ENCODE measurements around the gene GNB1.
"Not testable (repeated sequence)": the region's sequence is repeated elsewhere in the genome, so short reads cannot be mapped to it uniquely, and the experiment has no call there.

Gene GNB1

DNA sequence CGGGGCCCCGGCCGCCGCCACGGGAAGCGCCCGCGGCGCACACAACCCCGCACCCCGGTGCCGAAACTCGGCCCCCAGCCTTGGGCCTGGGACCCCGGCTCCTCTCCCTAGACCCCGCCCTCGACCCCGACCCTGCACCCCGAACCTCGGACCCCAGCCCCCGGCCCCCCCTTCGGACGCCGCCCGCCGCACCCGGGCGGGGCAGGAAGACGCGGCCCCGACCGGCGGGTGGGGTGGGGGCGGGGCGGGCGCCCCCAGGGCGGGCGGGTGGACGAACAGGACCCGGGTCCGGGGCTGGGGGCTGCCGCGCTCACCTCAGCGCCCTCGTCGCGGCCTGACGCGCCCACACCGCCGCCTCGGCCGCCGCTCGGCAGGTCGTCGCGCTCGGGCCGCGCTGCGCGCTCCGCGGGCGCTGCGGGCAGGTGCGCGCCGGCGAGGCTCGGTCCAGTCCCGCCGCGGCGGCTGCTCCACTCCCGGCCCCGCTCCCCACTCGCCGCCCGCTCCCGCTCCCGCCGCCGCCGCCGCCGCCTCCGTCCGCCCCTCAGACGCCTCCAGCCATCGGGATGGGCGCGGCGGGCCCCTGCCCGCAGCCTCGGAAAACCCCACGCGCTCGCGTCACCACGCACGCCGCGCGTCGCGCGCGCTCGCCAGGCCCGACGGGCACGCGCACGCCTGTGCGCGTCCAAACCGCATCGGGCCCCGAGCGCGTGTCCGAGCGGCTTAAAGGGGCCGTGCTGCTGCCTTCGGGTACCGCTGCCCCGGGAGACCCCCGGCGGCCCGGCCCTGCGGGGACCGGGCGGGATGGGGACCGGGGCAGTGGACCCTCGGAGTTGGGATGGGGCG is at the start of gene GNB1:
TSS of gene GNB1 (minus strand) at position 582 of the 843 bp plus-strand sequence. CDS start 65,634 bp downstream, outside the sequence.
- Mint-ChIP-seq H3K27me3 (no peaks in the 10 kb centered on the region), H3K4me3 (peak within 1 kb of the TSS; percentile 88), H3K9me3 (no peaks in the 10 kb centered on the region), H3K27ac (peak within 1 kb of the TSS; percentile 76), H3K4me1 (ENCODE audit: low read depth) (peaks cover 65% of the 10 kb centered on the region), H3K36me3 (ENCODE audit: low read depth) (peaks cover 16% of the 10 kb centered on the region)

DNA sequence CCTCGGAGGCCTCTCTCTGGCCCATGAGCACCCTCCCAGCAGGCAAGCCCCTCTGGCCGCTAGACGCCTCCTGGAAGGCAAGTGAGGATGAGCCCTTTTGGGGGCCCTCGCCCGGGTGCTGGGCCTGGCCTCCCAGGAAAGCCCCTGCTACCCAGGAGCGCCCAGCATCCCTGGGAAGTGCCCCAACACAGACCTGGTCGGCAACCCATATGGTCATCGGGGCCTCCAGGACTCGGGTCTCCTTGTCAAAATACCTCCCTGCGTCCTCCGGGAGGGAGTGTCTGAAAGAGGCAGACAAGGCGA is 49.2 kb upstream of the GNB1 start:
- Mint-ChIP-seq H3K27me3 (peaks cover 4% of the 10 kb centered on the region), H3K36me3 (ENCODE audit: low read depth) (no peaks in the 10 kb centered on the region)

DNA sequence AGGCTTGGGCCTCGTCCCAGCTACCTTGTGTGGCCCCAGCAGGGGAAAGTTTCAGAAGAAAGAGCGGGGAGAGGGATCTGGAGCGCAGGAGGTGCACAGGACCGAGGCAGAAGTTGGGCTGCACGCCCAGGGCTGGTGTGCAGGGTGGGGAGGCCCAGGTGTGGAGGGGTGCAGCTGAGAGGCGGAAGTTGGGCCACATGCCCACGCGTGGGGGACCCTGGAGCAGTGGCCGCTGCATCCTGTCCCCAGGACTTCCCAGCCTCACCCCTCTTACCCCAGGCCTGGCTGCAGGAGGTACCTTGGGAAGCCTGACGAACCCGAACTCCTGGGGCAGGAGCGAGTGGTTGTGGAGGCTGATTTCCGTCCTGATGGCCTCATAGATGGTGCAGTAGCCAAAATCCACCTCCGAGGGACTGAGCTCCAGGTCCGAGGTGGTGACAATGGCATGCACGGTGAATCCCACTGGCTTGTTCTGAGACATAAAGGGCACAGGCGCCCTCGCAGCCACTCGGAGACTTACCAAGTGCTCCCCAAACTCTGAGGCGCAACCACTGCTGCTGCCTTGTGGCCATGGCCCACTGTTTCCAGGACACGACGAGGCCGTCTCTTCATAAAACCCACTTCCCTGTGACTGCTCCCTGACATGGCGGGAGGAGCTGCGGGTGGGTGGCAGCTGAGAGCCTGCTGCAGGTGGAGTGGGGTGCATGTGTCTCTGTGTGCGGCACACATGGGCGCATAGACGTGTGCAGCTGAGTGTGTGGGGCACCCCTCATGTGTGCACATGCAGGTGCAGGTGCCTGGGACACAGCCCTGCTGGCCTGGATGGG is 48.6 kb upstream of the GNB1 start:
- Mint-ChIP-seq H3K27me3 (peaks cover 4% of the 10 kb centered on the region), H3K27ac (no peak overlapping the region), H3K4me3 (no peak overlapping the region), H3K36me3 (ENCODE audit: low read depth) (no peaks in the 10 kb centered on the region), H3K4me1 (ENCODE audit: low read depth) (no peaks in the 10 kb centered on the region), H3K9me3 (no peaks in the 10 kb centered on the region)

More for the DNA sequence above, 49.2 kb upstream of the GNB1 start:
- Mint-ChIP-seq H3K4me3 (no peak overlapping the region), H3K4me1 (ENCODE audit: low read depth) (no peaks in the 10 kb centered on the region), H3K27ac (no peak overlapping the region), H3K9me3 (no peaks in the 10 kb centered on the region)

DNA sequence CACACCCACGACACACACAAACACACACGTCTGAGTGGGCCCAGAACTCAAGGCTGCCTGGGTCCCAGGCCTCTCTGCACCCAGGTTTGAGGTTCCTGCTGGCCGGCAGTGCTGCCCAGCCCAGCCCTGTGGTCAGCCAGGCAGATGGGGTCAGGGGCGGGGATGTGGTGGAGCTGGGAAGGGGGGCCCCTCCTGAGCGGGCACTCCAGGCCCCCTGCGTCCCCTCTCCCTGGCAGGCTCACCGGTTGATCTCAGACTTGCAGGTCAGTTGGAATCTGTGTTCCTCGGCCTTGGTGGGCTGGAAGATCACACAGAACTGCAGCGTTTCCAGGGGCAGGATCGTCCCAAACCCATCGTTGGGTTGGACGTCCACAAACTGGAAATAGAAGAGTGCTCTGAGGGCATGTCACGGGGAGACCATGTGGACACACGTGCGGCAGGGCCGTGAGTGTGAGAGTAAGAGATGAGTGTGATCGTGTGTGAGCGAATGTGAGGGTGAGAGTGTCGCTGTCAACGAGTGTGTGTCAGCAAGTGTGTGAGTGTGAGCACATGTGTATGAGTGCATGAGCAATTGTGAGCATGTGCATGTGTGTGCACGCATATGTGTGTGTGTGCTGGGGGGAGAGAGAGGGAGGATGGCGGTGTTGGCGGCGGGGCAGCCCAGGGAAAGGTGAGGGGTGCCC is 47.9 kb upstream of the GNB1 start:
- H3K4me1 Mint-ChIP-seq (ENCODE audit: low read depth) = no peaks in the 10 kb centered on the region
- no peaks in the 10 kb centered on the region for H3K36me3 Mint-ChIP-seq (ENCODE audit: low read depth)
- H3K27me3 Mint-ChIP-seq = peaks cover 4% of the 10 kb centered on the region
- H3K4me3 Mint-ChIP-seq = no peak overlapping the region
- H3K27ac Mint-ChIP-seq = no peak overlapping the region
- H3K9me3 Mint-ChIP-seq = peaks cover 6% of the 10 kb centered on the region

DNA sequence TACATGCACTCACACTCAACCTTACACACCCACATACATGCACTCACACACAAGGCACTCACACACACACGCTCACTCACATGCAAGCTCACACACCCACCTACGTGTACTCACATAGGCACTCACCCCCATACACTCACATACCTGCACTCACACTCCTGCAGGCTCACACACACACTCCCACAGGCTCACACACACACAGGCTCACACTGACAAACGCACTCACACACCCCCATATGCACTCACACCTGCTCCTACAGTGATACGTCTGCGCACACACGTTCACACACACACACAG is 47.3 kb upstream of the GNB1 start:
- Mint-ChIP-seq H3K9me3 (peaks cover 6% of the 10 kb centered on the region), H3K27ac (no peak overlapping the region), H3K4me1 (ENCODE audit: low read depth) (no peaks in the 10 kb centered on the region), H3K36me3 (ENCODE audit: low read depth) (no peaks in the 10 kb centered on the region), H3K4me3 (no peak overlapping the region), H3K27me3 (peaks cover 4% of the 10 kb centered on the region)

DNA sequence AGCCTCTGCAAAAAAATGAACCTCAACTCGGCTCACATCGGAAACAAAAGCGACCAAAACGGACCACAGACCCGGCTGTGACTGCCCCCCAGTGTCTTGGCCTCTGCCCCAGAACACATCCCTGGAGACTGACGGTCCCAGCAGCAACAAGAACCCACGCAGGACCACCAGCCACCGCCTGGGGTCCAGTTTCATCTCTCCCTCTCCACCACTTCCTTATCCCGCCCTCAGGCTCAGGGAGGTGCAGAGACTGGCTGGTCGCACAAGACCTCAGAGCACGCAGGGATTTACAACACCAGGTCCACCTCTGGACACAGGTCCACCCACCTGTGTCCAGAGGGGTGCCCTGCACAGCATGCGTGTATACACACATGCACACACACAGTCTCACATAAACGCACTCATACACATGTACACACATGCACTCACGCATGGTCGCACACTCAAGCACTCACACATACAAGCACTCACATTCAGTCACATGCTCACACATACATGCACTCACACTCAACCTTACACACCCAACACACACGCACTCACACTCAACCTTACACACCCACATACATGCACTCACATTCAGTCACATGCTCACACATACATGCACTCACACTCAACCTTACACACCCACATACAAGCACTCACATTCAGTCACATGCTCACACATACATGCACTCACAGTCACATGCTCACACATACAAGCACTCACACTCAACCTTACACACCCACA is 46.8 kb upstream of the GNB1 start:
- Mint-ChIP-seq H3K27ac (no peak overlapping the region), H3K4me3 (no peak overlapping the region), H3K36me3 (ENCODE audit: low read depth) (no peaks in the 10 kb centered on the region), H3K4me1 (ENCODE audit: low read depth) (no peaks in the 10 kb centered on the region), H3K27me3 (peaks cover 4% of the 10 kb centered on the region), H3K9me3 (peaks cover 6% of the 10 kb centered on the region)

DNA sequence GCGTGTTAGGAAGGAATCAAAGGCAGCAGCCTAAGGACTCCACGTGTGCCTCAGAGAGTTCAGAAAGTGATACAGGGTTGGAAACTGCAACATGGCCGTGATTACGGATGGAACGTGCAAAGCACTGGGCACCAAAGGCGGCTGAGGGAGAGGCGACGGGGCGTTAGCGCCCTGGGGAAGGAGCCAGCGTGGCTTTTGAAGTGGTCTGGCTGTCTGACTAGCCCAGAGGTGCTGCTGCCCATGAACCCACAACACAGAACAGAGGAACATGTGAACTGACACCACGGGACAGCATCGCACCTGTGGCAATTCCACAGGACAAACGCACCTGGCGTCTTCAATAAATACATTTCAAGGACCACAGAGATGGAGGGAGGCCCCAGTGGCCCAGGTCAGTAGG is 46.2 kb upstream of the GNB1 start:
- Mint-ChIP-seq H3K36me3 (ENCODE audit: low read depth) (no peaks in the 10 kb centered on the region), H3K4me1 (ENCODE audit: low read depth) (no peaks in the 10 kb centered on the region), H3K4me3 (no peak overlapping the region), H3K27ac (no peak overlapping the region), H3K27me3 (peaks cover 4% of the 10 kb centered on the region), H3K9me3 (peaks cover 6% of the 10 kb centered on the region)

DNA sequence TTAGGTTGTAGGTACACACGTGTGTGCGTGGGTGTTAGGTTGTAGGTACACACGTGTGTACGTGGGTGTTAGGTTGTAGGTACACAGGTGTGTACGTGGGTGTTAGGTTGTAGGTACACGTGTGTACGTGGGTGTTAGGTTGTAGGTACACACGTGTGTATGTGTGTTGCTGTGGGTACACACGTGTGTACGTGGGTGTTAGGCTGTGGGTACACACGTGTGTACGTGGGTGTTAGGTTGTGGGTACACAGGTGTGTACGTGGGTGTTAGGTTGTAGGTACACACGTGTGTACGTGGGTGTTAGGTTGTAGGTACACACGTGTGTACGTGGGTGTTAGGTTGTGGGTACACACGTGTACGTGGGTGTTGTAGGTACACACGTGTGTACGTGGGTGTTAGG is 44.0 kb upstream of the GNB1 start:
- H3K27ac Mint-ChIP-seq; H3K9me3 Mint-ChIP-seq; H3K4me1 Mint-ChIP-seq (ENCODE audit: low read depth); H3K27me3 Mint-ChIP-seq; H3K36me3 Mint-ChIP-seq (ENCODE audit: low read depth); H3K4me3 Mint-ChIP-seq: not testable (repeated sequence)

DNA sequence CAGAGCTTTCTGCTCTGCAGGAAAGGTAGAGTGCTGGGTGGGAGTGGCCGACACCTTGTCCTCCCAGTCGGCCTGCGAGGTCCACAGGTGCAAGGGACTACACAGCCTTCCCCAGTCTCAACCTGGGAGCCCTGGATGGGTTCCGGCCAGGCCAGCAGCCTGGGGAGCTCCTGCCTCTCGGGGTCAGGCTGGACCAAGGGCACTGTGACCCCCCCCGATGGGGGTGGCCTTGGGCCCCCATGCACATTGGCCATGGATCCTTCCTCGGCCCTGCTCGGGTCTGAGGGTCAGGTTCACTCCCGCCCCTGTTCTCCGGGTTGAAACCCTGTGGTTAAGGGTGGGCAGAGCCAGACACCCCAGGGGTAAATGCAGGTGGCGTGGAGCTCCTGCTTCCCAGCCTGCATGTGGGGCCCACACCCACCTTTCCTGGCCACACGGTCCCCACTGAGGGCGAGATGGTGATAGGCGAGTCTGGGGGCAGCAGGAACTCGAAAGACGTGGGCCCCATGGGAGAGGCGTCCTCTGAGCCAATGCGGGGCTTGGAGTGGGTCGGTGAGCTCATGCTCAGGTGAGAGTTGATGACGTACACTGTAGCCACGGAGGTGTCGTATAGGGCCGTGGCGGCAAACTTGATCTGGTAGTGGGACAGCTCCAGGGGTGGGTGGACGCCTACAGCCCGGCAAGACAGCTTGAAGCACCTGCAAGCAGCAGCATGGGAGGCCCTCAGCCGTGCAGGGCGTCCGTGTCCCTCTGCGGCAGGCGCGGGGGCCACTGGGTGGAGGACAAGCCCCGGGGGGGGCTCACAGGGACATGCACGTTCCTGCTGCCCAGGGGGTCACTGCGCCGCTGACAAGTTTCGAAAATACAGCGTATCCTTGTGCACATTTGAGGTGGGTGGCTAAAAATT is 39.0 kb upstream of the GNB1 start:
- Mint-ChIP-seq H3K27me3 (no peaks in the 10 kb centered on the region), H3K36me3 (ENCODE audit: low read depth) (no peaks in the 10 kb centered on the region), H3K4me3 (no peak overlapping the region), H3K9me3 (peaks cover 6% of the 10 kb centered on the region), H3K27ac (no peak overlapping the region), H3K4me1 (ENCODE audit: low read depth) (no peaks in the 10 kb centered on the region)

DNA sequence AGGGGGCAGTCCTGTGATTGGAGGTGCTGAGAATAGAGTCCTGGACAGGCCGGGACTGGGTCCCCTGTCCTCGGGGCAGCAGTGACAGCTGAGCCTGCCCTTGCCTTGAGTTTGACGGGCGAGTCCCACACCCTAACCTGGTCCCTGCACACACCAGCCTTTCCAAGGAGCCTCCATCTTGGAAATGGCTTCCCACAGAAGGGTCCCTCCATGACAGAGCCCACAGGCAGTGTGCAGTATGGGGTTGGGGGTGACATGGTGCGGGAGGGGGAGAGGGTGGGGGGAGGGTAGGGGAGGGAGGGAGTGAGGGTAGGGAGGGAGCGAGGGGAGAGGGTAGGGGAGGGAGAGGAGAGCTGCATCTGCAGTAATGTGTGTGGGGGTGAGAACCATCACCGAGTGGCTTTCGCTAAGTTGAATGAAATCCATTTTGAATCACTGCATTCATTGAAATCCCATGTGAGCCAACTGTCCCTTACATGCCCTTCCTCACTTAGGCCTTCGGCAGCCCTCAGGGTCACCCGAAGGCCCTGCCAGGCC is 38.3 kb upstream of the GNB1 start:
- Mint-ChIP-seq H3K4me3 (no peak overlapping the region), H3K27ac (no peak overlapping the region), H3K4me1 (ENCODE audit: low read depth) (no peaks in the 10 kb centered on the region), H3K27me3 (no peaks in the 10 kb centered on the region), H3K36me3 (ENCODE audit: low read depth) (no peaks in the 10 kb centered on the region), H3K9me3 (peaks cover 3% of the 10 kb centered on the region)

DNA sequence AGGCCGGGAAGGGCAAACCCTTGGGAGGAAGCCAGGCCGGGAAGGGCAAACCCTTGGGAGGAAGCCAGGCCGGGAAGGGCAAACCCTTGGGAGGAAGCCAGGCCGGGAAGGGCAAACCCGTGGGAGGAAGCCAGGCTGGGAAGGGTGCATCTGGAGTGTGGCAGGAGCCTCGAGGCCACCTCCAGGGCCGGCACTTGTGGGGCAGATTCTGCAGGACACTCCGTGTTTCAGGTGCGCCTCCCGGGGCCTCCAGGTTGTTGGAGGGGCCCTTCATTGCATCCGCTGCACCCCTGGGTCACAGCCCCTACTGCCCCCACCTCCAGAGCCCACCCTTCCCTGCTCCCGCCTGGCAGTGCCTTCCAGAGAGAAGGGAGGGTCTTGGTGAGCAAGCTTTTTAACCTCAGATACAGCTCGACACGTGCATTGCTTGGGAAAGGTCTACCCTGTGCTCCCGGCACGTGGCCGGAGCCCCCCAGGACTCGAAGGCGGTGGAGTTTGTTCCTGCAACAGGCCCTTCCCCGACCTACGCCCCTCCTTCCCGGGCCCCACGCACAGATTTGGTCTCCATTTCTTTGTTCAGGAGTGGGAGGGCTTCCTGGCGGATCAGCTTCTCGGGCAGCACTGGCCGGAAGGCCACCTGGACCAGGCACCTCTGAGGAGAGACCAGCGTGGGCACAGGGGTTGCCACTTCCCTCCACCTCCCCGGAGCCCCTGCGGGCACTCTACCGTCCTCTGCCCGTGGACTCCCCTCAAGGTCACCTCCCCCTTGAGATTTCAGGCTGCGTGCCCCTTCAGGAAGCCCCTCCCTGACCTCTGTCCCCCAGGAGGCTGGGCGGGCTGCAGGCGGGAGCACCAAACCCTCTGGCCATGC is 37.6 kb upstream of the GNB1 start:
- no peaks in the 10 kb centered on the region for H3K9me3 Mint-ChIP-seq
- no peaks in the 10 kb centered on the region for H3K36me3 Mint-ChIP-seq (ENCODE audit: low read depth)
- H3K27ac Mint-ChIP-seq = no peak overlapping the region
- H3K4me1 Mint-ChIP-seq (ENCODE audit: low read depth) = no peaks in the 10 kb centered on the region
- no peak overlapping the region for H3K4me3 Mint-ChIP-seq
- no peaks in the 10 kb centered on the region for H3K27me3 Mint-ChIP-seq

DNA sequence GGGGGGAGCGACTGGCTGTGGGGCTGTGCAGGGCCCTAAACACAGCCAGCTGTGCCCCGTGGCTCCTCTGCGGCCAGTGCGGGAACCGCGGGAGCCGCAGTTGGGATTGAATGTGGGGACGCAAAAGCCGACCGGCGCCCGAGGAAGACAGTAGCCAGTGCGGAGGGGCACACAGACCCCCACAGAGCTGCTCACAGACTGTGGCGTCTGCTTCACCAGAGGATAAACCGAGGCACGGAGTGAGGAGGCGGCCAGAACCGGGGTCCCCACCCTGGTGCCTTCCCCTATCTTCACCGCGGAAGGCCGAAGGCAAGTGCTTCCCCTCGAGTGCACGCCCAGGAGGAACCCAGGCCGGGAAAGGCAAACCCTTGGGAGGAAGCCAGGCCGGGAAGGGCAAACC is 36.9 kb upstream of the GNB1 start:
- H3K27ac Mint-ChIP-seq = no peak overlapping the region
- no peaks in the 10 kb centered on the region for H3K36me3 Mint-ChIP-seq (ENCODE audit: low read depth)
- H3K27me3 Mint-ChIP-seq = no peaks in the 10 kb centered on the region
- no peak overlapping the region for H3K4me3 Mint-ChIP-seq
- no peaks in the 10 kb centered on the region for H3K4me1 Mint-ChIP-seq (ENCODE audit: low read depth)
- H3K9me3 Mint-ChIP-seq = no peaks in the 10 kb centered on the region

All from stimulated activated naive CD8-positive, alpha-beta T cell treated with anti-CD3 and anti-CD28 coated beads, Interleukin-15, Interleukin-2, amounts not matched to agents 100 ng/mL and 50 ng/mL, for 24 hours (primary cell).